Mucosa of rectum (tissue), 2 donors: ENCODE measurements around the gene ZNF611.
"Not testable (repeated sequence)": the region's sequence is repeated elsewhere in the genome, so short reads cannot be mapped to it uniquely, and the experiment has no call there.

Experiments used
- H3K27ac ChIP-seq, 2 donors: one replicate each; pipeline ENCODE4 v1.7.0; 2013; ENCODE audit warnings: inconsistent platforms in 2 of 2, low read depth in 2 of 2, low read length in 2 of 2
- H3K27me3 ChIP-seq, 2 donors: one replicate each; pipeline ENCODE4 v1.7.0; 2013; ENCODE audit warnings: low read length in 2 of 2; ENCODE audit not compliant: control insufficient read depth in 2 of 2, insufficient read depth in 2 of 2
- H3K36me3 ChIP-seq, 2 donors: one replicate each; pipeline ENCODE4 v1.7.0; 2013; ENCODE audit warnings: low read length in 2 of 2; ENCODE audit not compliant: control insufficient read depth in 2 of 2, insufficient read depth in 2 of 2
- H3K4me1 ChIP-seq, 2 donors: one replicate each; pipeline ENCODE4 v1.7.0; 2013; ENCODE audit warnings: low read length in 2 of 2, mild to moderate bottlenecking in 1 of 2; ENCODE audit not compliant: control insufficient read depth in 2 of 2, insufficient read depth in 2 of 2
- H3K4me3 ChIP-seq, 2 donors: one replicate each; pipeline ENCODE4 v1.7.0; 2013; ENCODE audit warnings: low read length in 2 of 2
- H3K9ac ChIP-seq, 2 donors: one replicate each; pipeline ENCODE4 v1.7.0; 2013; ENCODE audit warnings: low read length in 2 of 2, low read depth in 1 of 2, mild to moderate bottlenecking in 1 of 2
- H3K9me3 ChIP-seq, 2 donors: one replicate each; pipeline ENCODE4 v1.7.0; 2013; ENCODE audit warnings: low read length in 2 of 2; ENCODE audit not compliant: control insufficient read depth in 2 of 2
- donor health status: healthy.
- donor health status: Normal muscosa, but diverticular disease.

ZNF611 gene

DNA sequence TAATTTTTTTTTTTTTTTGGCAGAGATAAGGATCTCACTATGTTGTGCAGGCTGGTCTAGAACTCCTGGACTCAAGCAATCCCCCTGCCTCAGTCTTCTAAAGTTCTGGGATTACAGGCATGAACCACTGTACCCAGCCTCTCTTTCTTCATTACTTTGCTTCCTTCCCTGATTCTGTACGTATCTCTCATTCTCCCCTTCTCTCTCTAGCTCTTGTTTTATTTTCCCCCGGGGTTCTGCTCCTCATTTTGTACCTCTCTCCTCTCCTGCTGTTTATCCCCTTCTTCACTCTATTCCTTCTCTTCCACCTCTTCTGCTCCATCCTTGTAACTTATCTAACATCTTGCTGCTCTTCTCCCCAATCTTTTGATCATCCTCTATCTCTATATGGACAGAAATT, 46.5 kb downstream of the ZNF611 start:
- Histone ChIP-seq H3K9me3 (no peaks in the 10 kb centered on the region), H3K9ac (no peak overlapping the region), H3K4me3 (no peak overlapping the region), H3K27ac (no peak overlapping the region), H3K36me3 (no peaks in the 10 kb centered on the region), H3K27me3 (no peaks in the 10 kb centered on the region), H3K4me1 (peaks cover 7 to 8% of the 10 kb centered on the region in 2 donors)

- H3K9me3 ChIP-seq, result no peaks in the 10 kb centered on the region
- H3K27ac ChIP-seq, result no peak overlapping the region
- no peak overlapping the region for H3K4me3 ChIP-seq
- no peak overlapping the region for H3K9ac ChIP-seq
- peaks cover 7 to 8% of the 10 kb centered on the region in 2 donors for H3K4me1 ChIP-seq
- H3K36me3 ChIP-seq, result no peaks in the 10 kb centered on the region
- H3K27me3 ChIP-seq, result no peaks in the 10 kb centered on the region
These were observed 47.2 kb downstream of the ZNF611 start for GRCh38 chr19:52687684-52688083.

DNA sequence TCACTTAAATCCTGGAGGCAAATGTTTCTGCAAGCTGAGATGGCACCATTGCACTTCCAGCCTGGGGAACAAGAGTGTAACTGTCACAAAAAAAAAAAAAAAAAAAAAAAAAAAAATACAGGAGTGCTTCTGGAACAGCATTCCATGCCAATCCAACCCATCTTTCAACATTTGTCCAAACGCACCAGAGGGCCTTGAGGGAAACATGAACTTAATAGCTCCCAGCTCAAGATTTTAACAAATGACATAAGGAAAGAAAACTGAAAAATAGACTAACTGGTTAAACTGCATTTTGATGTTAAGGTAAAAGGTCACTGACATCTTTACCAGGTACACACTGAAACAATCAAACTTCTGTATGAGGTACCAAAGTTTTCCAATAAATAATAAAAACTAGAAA, 49.0 kb downstream of the ZNF611 start:
- Histone ChIP-seq H3K27me3 (no peaks in the 10 kb centered on the region), H3K27ac (no peak overlapping the region)

GRCh38 chr19:52681216-52681615, 53.6 kb downstream of the ZNF611 start:
- H3K4me3 ChIP-seq, H3K4me1 ChIP-seq, H3K27me3 ChIP-seq, H3K9ac ChIP-seq, H3K36me3 ChIP-seq, H3K9me3 ChIP-seq, H3K27ac ChIP-seq: not testable (repeated sequence)

More for the DNA sequence above, 49.0 kb downstream of the ZNF611 start:
- H3K4me1 ChIP-seq, result peaks cover 3 to 6% of the 10 kb centered on the region in 2 donors
- no peaks in the 10 kb centered on the region for H3K9me3 ChIP-seq
- no peak overlapping the region for H3K4me3 ChIP-seq
- H3K9ac ChIP-seq, result no peak overlapping the region
- H3K36me3 ChIP-seq, result no peaks in the 10 kb centered on the region

GRCh38 chr19:52679598-52679997, 55.2 kb downstream of the ZNF611 start:
- Histone ChIP-seq H3K4me1 (no peaks in the 10 kb centered on the region), H3K4me3 (no peak overlapping the region), H3K36me3 (no peaks in the 10 kb centered on the region), H3K27me3 (no peaks in the 10 kb centered on the region), H3K27ac (no peak overlapping the region), H3K9ac (no peak overlapping the region), H3K9me3 (no peaks in the 10 kb centered on the region)

DNA sequence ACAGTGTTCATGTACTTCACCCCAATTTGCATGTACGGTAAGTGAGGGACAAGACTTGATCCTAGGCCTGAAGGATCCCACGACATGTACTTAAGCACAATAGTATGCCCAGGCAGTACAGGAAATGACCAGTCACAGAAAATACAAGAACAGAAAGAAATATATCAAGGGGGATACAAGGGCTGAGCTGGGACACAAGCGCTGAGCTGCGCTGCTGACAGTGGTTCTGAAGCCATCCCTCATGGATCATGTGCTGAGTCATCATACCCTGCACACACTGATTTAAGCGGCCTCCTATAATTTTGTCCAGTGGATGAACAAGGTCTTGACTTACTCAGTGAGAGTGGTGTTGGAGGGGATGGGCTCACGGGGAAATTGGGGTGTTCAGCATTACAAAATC, 59.6 kb downstream of the ZNF611 start:
- H3K36me3 ChIP-seq, H3K4me1 ChIP-seq, H3K9ac ChIP-seq, H3K27ac ChIP-seq, H3K9me3 ChIP-seq, H3K4me3 ChIP-seq, H3K27me3 ChIP-seq: not testable (repeated sequence)

DNA sequence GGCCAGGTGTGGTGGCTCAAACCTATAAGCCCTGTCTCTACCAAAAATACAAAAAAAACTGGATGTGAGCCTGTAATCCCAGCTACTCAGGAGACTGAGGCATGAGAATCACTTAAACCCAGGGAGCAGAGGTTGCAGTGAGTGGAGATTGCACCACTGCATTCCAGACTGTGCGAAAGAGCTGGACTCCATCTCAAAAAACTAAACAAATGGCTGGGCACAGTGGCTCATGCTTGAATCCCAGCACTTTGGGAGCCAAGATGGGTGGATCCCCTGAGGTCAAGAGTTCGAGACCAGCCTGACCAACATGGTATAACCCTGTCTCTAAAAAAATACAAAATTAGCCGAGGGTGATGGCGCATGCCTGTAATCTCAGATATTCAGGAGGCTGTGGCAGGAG, 61.8 kb downstream of the ZNF611 start:
- Histone ChIP-seq H3K27ac (no peak overlapping the region), H3K4me3 (no peak overlapping the region), H3K27me3 (no peaks in the 10 kb centered on the region), H3K36me3 (no peaks in the 10 kb centered on the region), H3K4me1 (no peaks in the 10 kb centered on the region), H3K9me3 (no peaks in the 10 kb centered on the region), H3K9ac (no peak overlapping the region)

DNA sequence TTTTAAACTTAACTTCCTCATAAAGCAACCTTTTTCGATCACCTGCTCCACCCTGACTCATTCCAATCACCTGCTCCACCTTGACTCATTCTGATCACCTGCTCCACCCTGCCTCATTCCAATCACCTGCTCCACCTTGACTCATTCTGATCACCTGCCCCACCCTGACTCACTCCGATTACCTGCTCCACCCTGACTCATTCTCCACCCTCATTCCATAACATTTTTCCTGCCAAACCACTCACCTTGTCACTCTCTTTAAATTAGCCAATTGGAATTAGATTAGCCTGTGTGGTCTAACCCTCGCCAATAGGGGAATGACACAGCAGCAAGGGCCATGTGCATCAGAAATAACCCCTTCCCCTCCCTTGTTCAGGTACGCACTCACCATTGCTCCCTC, 64.8 kb downstream of the ZNF611 start:
- Histone ChIP-seq H3K4me3 (no peak overlapping the region), H3K4me1 (no peaks in the 10 kb centered on the region)

DNA sequence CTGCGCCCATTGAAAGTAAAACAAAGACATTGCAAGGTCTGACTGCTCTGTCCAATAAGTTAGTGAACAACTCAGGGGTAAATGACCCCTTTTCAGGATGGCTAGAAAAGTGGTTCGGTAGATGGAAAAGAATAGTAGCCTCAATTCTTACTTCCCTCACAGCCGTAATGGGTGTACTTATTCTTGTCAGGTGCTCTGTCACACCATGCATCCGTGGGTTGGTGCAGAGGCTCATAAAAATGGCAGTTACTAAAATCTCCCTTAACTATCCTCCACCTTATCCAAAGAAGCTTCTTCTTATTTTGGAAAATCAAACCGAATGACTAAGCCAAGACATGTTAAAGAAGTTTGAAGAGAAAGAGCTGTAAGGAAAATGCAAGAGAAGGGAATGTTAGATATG, 65.3 kb downstream of the ZNF611 start:
- no peaks in the 10 kb centered on the region for H3K4me1 ChIP-seq
- no peaks in the 10 kb centered on the region for H3K36me3 ChIP-seq
- no peak overlapping the region for H3K4me3 ChIP-seq
- no peaks in the 10 kb centered on the region for H3K27me3 ChIP-seq
- no peak overlapping the region for H3K27ac ChIP-seq
- H3K9ac ChIP-seq, result no peak overlapping the region
- no peaks in the 10 kb centered on the region for H3K9me3 ChIP-seq

More for the DNA sequence above, 64.8 kb downstream of the ZNF611 start:
- no peaks in the 10 kb centered on the region for H3K27me3 ChIP-seq
- H3K9ac ChIP-seq, result no peak overlapping the region
- no peaks in the 10 kb centered on the region for H3K36me3 ChIP-seq
- no peaks in the 10 kb centered on the region for H3K9me3 ChIP-seq
- H3K27ac ChIP-seq, result no peak overlapping the region

DNA sequence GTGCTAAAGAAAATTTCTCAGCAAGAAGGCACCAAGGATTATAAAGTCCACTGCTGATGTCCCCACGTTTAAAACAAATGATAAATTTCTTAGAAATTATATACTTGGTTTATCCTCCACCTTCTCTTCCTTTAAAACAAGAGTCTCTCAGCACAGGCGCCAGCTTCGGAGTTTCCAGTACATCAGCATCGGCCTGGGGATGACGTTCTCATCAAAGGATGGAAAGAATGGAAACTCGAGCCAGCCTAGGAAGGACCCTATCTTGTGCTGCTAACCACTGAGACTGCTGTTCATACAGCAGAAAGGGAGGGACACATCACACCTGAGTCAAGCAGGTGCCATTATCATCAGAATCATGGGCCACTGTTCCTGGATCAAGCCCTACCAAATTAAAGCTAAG, 66.9 kb downstream of the ZNF611 start:
- Histone ChIP-seq H3K36me3 (no peaks in the 10 kb centered on the region), H3K9ac (no peak overlapping the region), H3K27me3 (no peaks in the 10 kb centered on the region), H3K27ac (no peak overlapping the region), H3K4me3 (no peak overlapping the region), H3K9me3 (no peaks in the 10 kb centered on the region), H3K4me1 (no peaks in the 10 kb centered on the region)

GRCh38 chr19:52666506-52666905, 68.3 kb downstream of the ZNF611 start:
- Histone ChIP-seq H3K27me3 (no peaks in the 10 kb centered on the region), H3K4me3 (no peak overlapping the region), H3K36me3 (no peaks in the 10 kb centered on the region), H3K9me3 (no peaks in the 10 kb centered on the region), H3K4me1 (no peaks in the 10 kb centered on the region), H3K9ac (no peak overlapping the region), H3K27ac (no peak overlapping the region)
